HUES64 (cell line): Measurements from ENCODE around the gene CITED2. TPM values are rescaled to one million over a fixed set of nuclear protein-coding genes. Genes with fewer than 3 reads are reported as not detected.
A peak's percentile ranks its signal among the peaks of the same experiment; 100 is the strongest.
"Not testable (repeated sequence)": the region's sequence is repeated elsewhere in the genome, so short reads cannot be mapped to it uniquely, and the experiment has no call there.

ENCODE experiments used
- H3K27ac ChIP-seq: 2 replicates; pipeline ENCODE4 v1.7.0; 2013; ENCODE audit warnings: low read depth, low read length, inconsistent platforms
- H3K27me3 ChIP-seq: 2 replicates; pipeline ENCODE4 v1.6.1; 2013; ENCODE audit warnings: mild to moderate bottlenecking, low read length; ENCODE audit not compliant: insufficient read depth
- H3K36me3 ChIP-seq: 2 replicates; pipeline ENCODE4 v1.6.1; 2013; ENCODE audit warnings: mild to moderate bottlenecking, low read length; ENCODE audit not compliant: insufficient read depth
- H3K4me1 ChIP-seq: 2 replicates; pipeline ENCODE4 v1.6.1; 2013; ENCODE audit warnings: mild to moderate bottlenecking, low read length, moderate library complexity; ENCODE audit not compliant: insufficient read depth
- H3K4me3 ChIP-seq: 2 replicates; pipeline ENCODE4 v1.5.1; 2013; ENCODE audit warnings: mild to moderate bottlenecking, low read length, moderate library complexity
- H3K9ac ChIP-seq: 2 replicates; pipeline ENCODE4 v1.6.1; 2013; ENCODE audit warnings: mild to moderate bottlenecking, low read depth, low read length
- H3K9me3 ChIP-seq: 2 replicates; pipeline ENCODE4 v1.6.1; 2013; ENCODE audit warnings: low read depth, low read length; ENCODE audit not compliant: insufficient read depth
- WGBS: fragments of 150-250, 120-280 bp; methylation state at CpG from one replicate; pipeline ENCODE4 v1.1.7; 2013; ENCODE audit warnings: missing lambda C conversion rate; 5-methylcytosine and 5-hydroxymethylcytosine counted together
- polyA plus RNA-seq, 2 experiments: library from polyadenylated mRNA; stranded (reverse); fragments of 50-300 nt; gene quantifications; one replicate each; pipeline ENCODE4 v1.2.3, GENCODE V29; 2013

CITED2 gene
- polyA plus RNA-seq (2013, experiment 1 of 2) = 79.0 TPM
- 104 TPM for polyA plus RNA-seq (2013, experiment 2 of 2)

- H3K27me3 ChIP-seq = no peaks in the 10 kb centered on the region
- peaks cover 35% of the 10 kb centered on the region for H3K4me1 ChIP-seq
- no peaks in the 10 kb centered on the region for H3K9me3 ChIP-seq
- peak within 1 kb of the TSS; percentile 92 for H3K9ac ChIP-seq
- peak within 1 kb of the TSS; percentile 89 for H3K27ac ChIP-seq
- peak within 1 kb of the TSS; percentile 91 for H3K4me3 ChIP-seq
- peaks cover 31% of the 10 kb centered on the region for H3K36me3 ChIP-seq
- under 1% methylated on average over 82 of the region's 82 CpGs for WGBS
Observed at GRCh38 chr6:139374357-139375225, at the start of gene CITED2. TSS of gene CITED2 (minus strand) at chr6:139374648. CDS start at chr6:139373944, 704 bp downstream.

GRCh38 chr6:139423037-139423703 lies 48.7 kb upstream of the CITED2 start:
- Histone ChIP-seq H3K27me3 (no peaks in the 10 kb centered on the region), H3K9ac (no peak overlapping the region), H3K9me3 (no peaks in the 10 kb centered on the region), H3K4me1 (0 out of 2 replicates have a peak, but pooled peaks cover 3% of the 10 kb centered on the region), H3K36me3 (no peaks in the 10 kb centered on the region), H3K27ac (no peak overlapping the region), H3K4me3 (no peak overlapping the region)
- WGBS = 100% methylated on average over 1 of the region's 6 CpGs

GRCh38 chr6:139422105-139423036 lies 47.9 kb upstream of the CITED2 start:
- no peak overlapping the region for H3K4me3 ChIP-seq
- H3K9ac ChIP-seq = no peak overlapping the region
- H3K36me3 ChIP-seq = no peaks in the 10 kb centered on the region
- H3K9me3 ChIP-seq = no peaks in the 10 kb centered on the region
- H3K4me1 ChIP-seq = 0 out of 2 replicates have a peak, but pooled peaks cover 3% of the 10 kb centered on the region
- 92% methylated on average over 9 of the region's 9 CpGs for WGBS
- H3K27ac ChIP-seq = no peak overlapping the region
- no peaks in the 10 kb centered on the region for H3K27me3 ChIP-seq

- H3K9ac ChIP-seq = no peak overlapping the region
- 92% methylated on average over 5 of the region's 5 CpGs for WGBS
- H3K27me3 ChIP-seq = no peaks in the 10 kb centered on the region
- no peaks in the 10 kb centered on the region for H3K36me3 ChIP-seq
- H3K4me3 ChIP-seq = no peak overlapping the region
- H3K4me1 ChIP-seq = no peaks in the 10 kb centered on the region; the same call in 1 of the 2 replicates
- no peaks in the 10 kb centered on the region for H3K9me3 ChIP-seq
- no peak overlapping the region for H3K27ac ChIP-seq
Observed at GRCh38 chr6:139418481-139419132, 44.2 kb upstream of the CITED2 start.

- Histone ChIP-seq H3K4me3 (no peak overlapping the region), H3K27me3 (no peaks in the 10 kb centered on the region), H3K9ac (no peak overlapping the region), H3K4me1 (no peaks in the 10 kb centered on the region; the same call in 1 of the 2 replicates), H3K36me3 (no peaks in the 10 kb centered on the region), H3K9me3 (no peaks in the 10 kb centered on the region), H3K27ac (no peak overlapping the region)
- 100% methylated on average over 2 of the region's 2 CpGs for WGBS
Observed at GRCh38 chr6:139416146-139416545, 41.7 kb upstream of the CITED2 start.

- Histone ChIP-seq H3K9me3 (no peaks in the 10 kb centered on the region), H3K36me3 (no peaks in the 10 kb centered on the region), H3K4me1 (no peaks in the 10 kb centered on the region; the same call in 1 of the 2 replicates), H3K9ac (no peak overlapping the region), H3K27me3 (no peaks in the 10 kb centered on the region), H3K27ac (no peak overlapping the region), H3K4me3 (no peak overlapping the region)
- 93% methylated on average over 3 of the region's 3 CpGs for WGBS
Observed at GRCh38 chr6:139415365-139415764, 40.9 kb upstream of the CITED2 start.

- H3K27me3 ChIP-seq, H3K9ac ChIP-seq, H3K36me3 ChIP-seq, H3K4me3 ChIP-seq, H3K9me3 ChIP-seq, H3K27ac ChIP-seq, H3K4me1 ChIP-seq: not testable (repeated sequence)
- WGBS = no CpG with 5 or more reads among the region's 1 CpG
Observed at GRCh38 chr6:139412103-139412502, 37.7 kb upstream of the CITED2 start.

GRCh38 chr6:139409026-139409425 lies 34.6 kb upstream of the CITED2 start:
- H3K36me3 ChIP-seq = no peaks in the 10 kb centered on the region
- no peaks in the 10 kb centered on the region for H3K27me3 ChIP-seq
- 84% methylated on average over 4 of the region's 4 CpGs for WGBS
- no peak overlapping the region for H3K27ac ChIP-seq
- no peak overlapping the region for H3K4me3 ChIP-seq
- no peaks in the 10 kb centered on the region for H3K4me1 ChIP-seq
- no peaks in the 10 kb centered on the region for H3K9me3 ChIP-seq
- no peak overlapping the region for H3K9ac ChIP-seq

GRCh38 chr6:139407718-139408222 lies 33.3 kb upstream of the CITED2 start:
- Histone ChIP-seq H3K36me3 (no peaks in the 10 kb centered on the region), H3K9ac (no peak overlapping the region), H3K27ac (no peak overlapping the region), H3K9me3 (no peaks in the 10 kb centered on the region), H3K4me1 (no peaks in the 10 kb centered on the region), H3K4me3 (no peak overlapping the region), H3K27me3 (no peaks in the 10 kb centered on the region)
- 86% methylated on average over 4 of the region's 4 CpGs for WGBS

GRCh38 chr6:139406577-139407343 lies 32.3 kb upstream of the CITED2 start:
- WGBS = 97% methylated on average over 4 of the region's 4 CpGs
- Histone ChIP-seq H3K9me3 (no peaks in the 10 kb centered on the region), H3K27me3 (no peaks in the 10 kb centered on the region), H3K27ac (no peak overlapping the region), H3K9ac (no peak overlapping the region), H3K4me1 (no peaks in the 10 kb centered on the region), H3K4me3 (no peak overlapping the region), H3K36me3 (no peaks in the 10 kb centered on the region)
